AG09309 (cell line): ENCODE results near the gene RNPS1.

Source experiments
- DNase-seq: peaks from one replicate; pipeline ENCODE4 v3.0.0-alpha.2; 2010; ENCODE audit warnings: low read depth
- H3K4me3 ChIP-seq: 2 replicates; pipeline ENCODE4 v1.5.1; 2011; ENCODE audit warnings: mild to moderate bottlenecking, low read depth, low read length, moderate library complexity; ENCODE audit not compliant: control insufficient read depth
- TF ChIP-seq, protein P1 (sequence below): IDR thresholded peaks from 2 replicates; pipeline ENCODE4 v1.5.1; 2011; ENCODE audit warnings: mild to moderate bottlenecking, low read depth, low read length, inconsistent platforms; ENCODE audit not compliant: insufficient read depth, control insufficient read depth; ENCODE audit errors: missing control alignments

The RNPS1 gene, protein sequence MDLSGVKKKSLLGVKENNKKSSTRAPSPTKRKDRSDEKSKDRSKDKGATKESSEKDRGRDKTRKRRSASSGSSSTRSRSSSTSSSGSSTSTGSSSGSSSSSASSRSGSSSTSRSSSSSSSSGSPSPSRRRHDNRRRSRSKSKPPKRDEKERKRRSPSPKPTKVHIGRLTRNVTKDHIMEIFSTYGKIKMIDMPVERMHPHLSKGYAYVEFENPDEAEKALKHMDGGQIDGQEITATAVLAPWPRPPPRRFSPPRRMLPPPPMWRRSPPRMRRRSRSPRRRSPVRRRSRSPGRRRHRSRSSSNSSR

DNA sequence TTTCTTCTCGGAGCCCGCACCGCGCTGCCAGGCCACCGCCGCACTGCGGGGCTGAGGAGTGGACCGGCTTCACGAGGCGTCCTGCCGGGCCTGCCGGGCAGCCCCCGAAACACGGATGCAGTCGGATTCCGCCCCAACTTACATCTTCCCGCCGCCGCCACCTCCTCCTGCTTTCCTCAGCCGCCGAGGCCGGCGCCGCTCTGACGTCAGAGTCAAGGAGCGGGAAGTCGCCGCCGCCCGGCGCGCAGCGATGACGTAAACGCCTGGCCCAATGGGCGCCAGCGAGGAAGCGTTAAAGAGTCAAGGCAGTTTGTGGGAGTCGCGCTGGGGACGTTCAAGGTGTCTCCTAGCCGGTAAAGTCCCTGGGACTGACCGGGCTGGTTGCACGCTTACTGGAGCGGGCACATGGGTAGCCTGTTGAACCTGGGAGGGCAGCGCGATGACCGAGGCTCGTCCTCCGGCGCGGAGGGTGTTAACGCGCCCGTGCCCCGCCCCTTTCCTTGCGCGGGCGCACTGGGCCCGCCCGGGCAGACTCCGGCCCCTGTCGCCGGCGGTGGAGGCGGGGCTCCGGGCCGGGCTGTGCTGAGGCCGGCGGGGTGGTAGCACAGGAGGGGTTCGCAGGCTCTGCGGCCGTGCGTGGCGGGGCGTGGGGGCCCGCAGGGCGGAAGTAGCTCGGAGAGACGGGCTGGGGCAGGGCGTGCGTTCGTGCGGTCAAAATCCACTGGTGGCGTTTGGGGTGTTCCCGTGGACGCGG, at the start of gene RNPS1:
Gene RNPS1, minus strand, starts transcription at position 214 of the 754 bp plus-strand sequence. CDS start 3,483 bp downstream, outside the sequence.
- peak within 1 kb of the TSS; percentile 59 for H3K4me3 ChIP-seq
- DNase-seq: peak; percentile 63
- TF ChIP-seq, protein P1, sequence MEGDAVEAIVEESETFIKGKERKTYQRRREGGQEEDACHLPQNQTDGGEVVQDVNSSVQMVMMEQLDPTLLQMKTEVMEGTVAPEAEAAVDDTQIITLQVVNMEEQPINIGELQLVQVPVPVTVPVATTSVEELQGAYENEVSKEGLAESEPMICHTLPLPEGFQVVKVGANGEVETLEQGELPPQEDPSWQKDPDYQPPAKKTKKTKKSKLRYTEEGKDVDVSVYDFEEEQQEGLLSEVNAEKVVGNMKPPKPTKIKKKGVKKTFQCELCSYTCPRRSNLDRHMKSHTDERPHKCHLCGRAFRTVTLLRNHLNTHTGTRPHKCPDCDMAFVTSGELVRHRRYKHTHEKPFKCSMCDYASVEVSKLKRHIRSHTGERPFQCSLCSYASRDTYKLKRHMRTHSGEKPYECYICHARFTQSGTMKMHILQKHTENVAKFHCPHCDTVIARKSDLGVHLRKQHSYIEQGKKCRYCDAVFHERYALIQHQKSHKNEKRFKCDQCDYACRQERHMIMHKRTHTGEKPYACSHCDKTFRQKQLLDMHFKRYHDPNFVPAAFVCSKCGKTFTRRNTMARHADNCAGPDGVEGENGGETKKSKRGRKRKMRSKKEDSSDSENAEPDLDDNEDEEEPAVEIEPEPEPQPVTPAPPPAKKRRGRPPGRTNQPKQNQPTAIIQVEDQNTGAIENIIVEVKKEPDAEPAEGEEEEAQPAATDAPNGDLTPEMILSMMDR: no peak

DNA sequence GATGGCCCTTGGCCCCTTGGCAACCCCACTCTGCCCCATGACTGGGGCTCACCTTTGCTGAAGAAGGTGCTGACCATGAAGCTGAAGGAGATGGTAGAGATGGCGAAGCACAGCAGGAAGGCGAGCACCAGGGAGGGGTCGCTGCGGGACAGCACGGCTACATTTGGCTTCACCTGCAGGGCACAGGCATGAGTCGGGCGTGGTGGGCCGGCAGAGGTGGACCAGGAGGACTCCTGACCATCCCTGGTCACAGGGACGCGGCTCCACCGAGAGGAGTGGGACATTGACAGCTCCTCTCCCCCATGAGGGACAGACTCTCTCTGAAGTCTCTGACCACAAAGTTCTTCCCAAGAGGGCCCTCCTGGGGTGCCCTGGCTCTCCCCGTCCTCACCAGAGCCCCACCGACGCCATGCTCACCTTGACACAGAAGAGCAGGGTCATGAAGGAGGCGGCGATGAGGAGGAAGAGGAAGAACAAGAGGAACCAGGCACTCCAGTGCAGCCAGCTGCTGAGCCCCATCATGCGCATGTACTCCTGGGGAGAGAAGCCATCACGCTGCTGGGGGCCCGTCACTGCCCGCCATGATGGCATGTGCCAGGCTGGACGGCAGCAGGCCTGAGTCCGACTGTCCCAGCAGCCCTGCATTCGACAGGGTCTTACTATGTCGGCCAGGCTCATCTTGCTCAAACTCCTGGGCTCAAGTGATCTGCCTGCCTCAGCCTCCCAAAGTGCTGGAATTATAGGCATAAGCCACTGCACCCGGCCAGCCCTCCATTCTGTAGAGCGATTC, 49.5 kb upstream of the RNPS1 start:
- TF ChIP-seq, protein P1: no peak
- H3K4me3 ChIP-seq: no peak overlapping the region
- no peak for DNase-seq

DNA sequence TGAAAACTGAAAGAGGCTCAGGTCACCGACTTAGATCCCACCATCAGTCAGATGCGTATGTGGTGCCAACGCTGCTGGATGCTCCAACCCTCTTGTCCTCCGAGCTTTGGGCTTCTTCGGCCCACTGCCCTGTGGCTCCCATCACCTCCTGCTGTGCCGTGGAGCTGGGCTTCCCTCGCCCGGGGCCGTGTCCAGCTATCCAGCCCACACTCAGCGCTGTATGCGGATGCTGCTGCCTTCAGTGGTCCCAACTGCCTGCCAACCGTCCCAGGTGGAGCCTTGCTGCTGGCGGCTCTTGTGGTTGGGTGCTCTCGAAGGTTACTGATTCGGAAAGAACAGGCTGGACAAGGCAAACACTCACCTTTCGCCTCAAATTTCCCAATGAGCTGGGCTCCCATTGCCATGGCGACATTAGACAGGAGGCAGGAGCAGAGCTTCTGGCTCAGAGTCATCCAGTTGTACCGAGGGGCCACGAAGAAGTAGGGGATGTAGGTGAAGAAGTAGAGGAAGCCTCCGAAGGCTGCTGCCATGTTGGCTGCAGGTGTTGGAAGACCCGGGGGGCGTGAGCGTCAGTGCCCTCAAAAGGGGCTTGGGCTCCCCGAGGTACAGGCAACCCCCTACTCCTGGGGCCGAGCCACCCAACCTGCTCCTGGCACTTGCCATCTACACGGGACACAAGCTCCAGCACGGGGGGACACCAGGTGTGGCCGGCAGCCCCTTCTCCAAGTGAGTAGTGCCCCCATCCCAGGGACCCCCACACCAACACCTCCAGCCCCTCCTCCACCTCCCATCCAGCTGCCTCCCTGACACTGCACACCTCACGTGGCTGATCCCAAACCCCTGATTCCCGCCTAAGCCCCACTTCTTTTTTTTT, 40.4 kb upstream of the RNPS1 start:
- no peak for DNase-seq
- TF ChIP-seq, protein P1: no peak
- H3K4me3 ChIP-seq: no peak overlapping the region

DNA sequence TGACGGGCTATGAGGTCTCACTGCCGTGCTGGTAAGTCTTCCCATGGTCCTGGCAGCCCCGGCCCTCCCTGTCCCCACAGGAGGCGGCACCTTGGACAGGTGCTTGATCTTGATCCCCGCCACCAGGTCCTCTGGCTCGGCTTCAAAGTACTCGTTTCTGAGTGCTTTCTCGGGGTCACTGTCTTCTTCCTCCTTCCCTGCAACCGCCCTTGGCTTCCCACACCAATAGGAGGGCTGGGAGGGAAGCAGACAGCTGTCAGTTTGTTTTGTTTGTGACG, 31.9 kb upstream of the RNPS1 start:
- TF ChIP-seq, protein P1: no peak
- DNase-seq: no peak
- no peak overlapping the region for H3K4me3 ChIP-seq

DNA sequence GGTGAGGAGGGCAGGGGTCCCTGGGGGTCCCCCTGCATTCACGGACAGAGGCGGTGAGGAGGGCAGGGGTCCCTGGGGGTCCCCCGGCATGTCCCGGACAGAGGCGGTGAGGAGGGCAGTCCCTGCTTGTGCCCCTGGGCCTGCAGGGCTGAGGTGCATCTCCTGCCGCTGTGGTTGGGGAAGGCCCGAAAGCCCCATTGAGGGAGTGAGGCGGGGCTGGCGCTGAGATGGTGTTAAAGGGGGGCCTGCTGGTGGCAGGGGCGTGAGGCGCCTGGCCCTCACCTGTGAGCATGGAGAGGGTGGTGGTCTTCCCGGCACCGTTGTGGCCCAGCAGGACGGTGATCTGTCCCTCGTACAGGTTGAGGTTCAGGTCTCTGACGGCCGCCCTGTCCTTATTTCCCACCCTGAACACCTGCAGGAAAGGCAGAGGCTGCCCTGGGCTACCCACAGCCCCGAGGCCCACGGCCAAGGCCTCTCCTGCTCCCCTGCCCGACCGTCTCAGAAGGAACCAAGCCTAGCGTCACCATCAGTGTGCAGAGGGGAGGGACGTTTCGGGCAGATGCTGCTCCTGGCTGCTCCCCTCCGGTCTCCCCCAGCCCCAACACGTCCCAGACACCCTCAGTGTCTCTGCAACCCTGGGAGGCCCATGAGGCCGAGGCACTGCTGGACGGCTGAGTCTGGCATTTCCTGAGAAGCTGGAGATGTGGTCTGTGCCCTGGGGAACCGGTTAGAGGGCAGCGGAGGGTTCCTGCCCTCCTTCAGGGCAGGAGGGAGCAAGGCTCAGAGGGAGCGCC, 31.4 kb upstream of the RNPS1 start:
- no peak for DNase-seq
- TF ChIP-seq, protein P1: no peak
- no peak overlapping the region for H3K4me3 ChIP-seq

DNA sequence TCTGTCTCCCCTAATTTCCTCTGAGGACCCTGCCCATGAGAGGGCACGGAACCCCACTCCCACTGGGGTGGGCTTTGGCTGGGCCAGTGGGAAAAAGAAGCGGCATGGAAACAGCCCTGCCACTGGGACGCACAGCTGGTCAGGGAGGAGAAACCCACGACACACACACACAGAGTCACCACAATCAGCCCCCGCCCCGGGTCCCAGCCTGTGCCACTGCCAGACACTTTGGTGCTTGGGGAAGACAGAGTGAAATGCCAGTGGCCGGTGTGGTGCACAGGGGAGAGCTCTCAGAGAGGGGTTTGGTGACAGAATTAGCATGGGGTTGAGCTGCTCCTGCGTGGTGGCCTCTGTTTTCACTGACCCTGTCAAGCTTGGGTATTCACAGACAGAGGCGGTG, 30.7 kb upstream of the RNPS1 start:
- DNase-seq: no peak
- H3K4me3 ChIP-seq: no peak overlapping the region
- TF ChIP-seq, protein P1: no peak
